Ovary (tissue), 9 donors: Measurements from ENCODE around the gene SELENON. TPM values are rescaled to one million over a fixed set of nuclear protein-coding genes. Genes with fewer than 3 reads are reported as not detected.

Source experiments
- DNase-seq, 5 donors: peaks; one replicate each; pipeline ENCODE4 v3.0.0-alpha.2; 2019 to 2020
- H3K27ac ChIP-seq, 2 donors: fragments of 200-600 bp; one replicate each; pipeline versions ENCODE4 v1.5.1 to v1.8.0; 2019 to 2022
- H3K27me3 ChIP-seq: fragments of 200-600 bp; one replicate; pipeline ENCODE4 v1.8.0; 2022
- H3K36me3 ChIP-seq: fragments of 200-600 bp; sonication (generic); one replicate; pipeline ENCODE4 v1.5.1; 2019
- H3K4me1 ChIP-seq: one replicate; pipeline ENCODE4 v1.8.1; 2013; ENCODE audit warnings: mild to moderate bottlenecking, moderate library complexity; ENCODE audit not compliant: insufficient read depth
- H3K4me3 ChIP-seq: fragments of 200-600 bp; sonication (generic); one replicate; pipeline ENCODE4 v1.5.1; 2017
- H3K9me3 ChIP-seq, 2 donors: fragments of 200-600 bp in 1 of 2; sonication (generic) in 1 of 2; one replicate each; pipeline versions ENCODE4 v1.5.1 to v1.8.1; 2013 to 2019; ENCODE audit warnings: mild to moderate bottlenecking in 1 of 2, moderate library complexity in 1 of 2
- EP300 ChIP-seq: sonication (generic); formaldehyde crosslinking; IDR thresholded peaks from one replicate; pipeline ENCODE4 v1.6.1; 2017; ENCODE audit warnings: antibody characterized with exemption
- POLR2A ChIP-seq: fragments of 450-650 bp; IDR thresholded peaks from one replicate; pipeline ENCODE4 v1.6.1; 2017; ENCODE audit warnings: antibody characterized with exemption, mild to moderate bottlenecking, moderate library complexity
- WGBS, 3 donors: extraction: QIAGEN DNeasy Blood & Tissue Kit in 1 of 3; methylation state at CpG; one replicate each; pipeline versions ENCODE4 v1.1.5 to v1.1.7; 2013 to 2017; 5-methylcytosine and 5-hydroxymethylcytosine counted together
- intact Hi-C, 4 donors: fragments of 100-400 bp; cut with DNase I; formaldehyde crosslinking; loops; one replicate each; pipeline versions ENCODE4 v1.11.0 to v1.15.1; 2022 to 2023
- polyA plus RNA-seq, 2 donors: library from polyadenylated mRNA; stranded (reverse); fragments of 200-250 nt in 1 of 2; fragments of 350-450 nt in 1 of 2; fragmentation: Illumina TruSeq in 1 of 2; extraction: RNeasy Lipid Tissue Mini Kit (QIAGEN cat#74804) in 1 of 2; gene quantifications; one replicate each; pipeline ENCODE4 v1.2.3, GENCODE V29; 2013 to 2014
- total RNA-seq, 7 donors: library from RNA; depleted of rRNA in 2 of 7; stranded (reverse); fragments of >200 nt in 2 of 7; fragmentation: NEBNext Ultra II Directional in 3 of 7; extraction: Animal tissue kit (Norgen Biotek cat#: 25700) in 3 of 7; gene quantifications; one replicate each; pipeline versions ENCODE4 v1.1.0 to v1.2.4, GENCODE V29; 2016 to 2023
- TF ChIP-seq, protein P1 (sequence below), 3 donors: fragments of 450-650 bp in 2 of 3; fragments of 200-600 bp in 1 of 3; IDR thresholded peaks; one replicate each; pipeline versions ENCODE4 v1.5.1 to v1.8.0; 2016 to 2022; ENCODE audit warnings: antibody characterized with exemption in 3 of 3, mild to moderate bottlenecking in 1 of 3
- donor health status: DM: no; HTN: no; CAD: no; lungs with moderate emphysema.
- donor health status: DM: no; HTN: no; CAD: no.
- donor health status: Bipolar disorder and iron deficiency.
- donor health status: DM: yes; HTN: yes; CAD: no.
- donor health status: DM: no; HTN: no; CAD: no.
- donor health status: DM: yes; HTN: yes; CAD: no.

The SELENON gene
- total and polyA plus RNA-seq, 9 donors = 13.9 to 139 (median 66.3) TPM

DNA sequence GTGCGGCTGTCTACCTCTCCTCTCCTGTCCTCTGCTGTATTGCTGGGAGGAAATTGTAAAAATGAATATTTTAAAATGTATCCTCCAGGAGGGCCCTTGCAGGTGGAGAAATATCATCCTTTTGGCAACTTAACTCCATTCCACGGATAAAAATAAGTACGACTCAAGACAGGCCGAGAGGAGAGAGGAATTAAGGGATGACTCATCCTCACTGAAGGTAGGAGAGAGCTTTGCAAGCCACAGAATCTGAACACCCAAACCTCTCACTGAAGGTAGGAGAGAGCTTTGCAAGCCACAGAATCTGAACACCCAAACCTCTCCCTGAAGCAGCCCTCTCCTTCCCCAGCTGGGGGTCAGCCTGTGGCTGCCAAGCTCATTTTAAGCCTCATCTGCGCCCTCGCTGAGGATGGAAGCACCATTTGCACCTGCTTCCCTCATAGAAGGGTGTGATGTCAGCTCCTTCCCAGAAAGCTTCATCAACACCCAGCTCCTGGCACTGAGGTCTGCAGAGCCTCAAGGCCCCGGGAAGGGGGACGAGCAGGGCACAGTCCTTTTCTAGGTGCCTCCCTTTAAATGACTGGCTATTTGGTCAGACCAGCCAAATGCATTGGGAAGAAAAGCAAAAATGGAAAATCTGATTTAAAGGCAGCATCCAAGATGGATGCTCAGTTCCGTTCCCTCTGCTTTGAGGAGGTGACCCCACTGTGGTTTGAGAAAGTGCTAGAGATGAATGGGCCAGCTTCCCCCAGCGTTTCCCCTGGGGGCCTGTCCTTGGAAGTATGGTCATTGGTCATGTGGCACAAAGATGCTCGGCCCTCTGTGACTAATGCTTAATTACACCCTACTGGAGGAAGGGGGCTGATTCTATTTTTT, 12.9 kb upstream of the SELENON start:
- H3K4me3 ChIP-seq = no peak overlapping the region
- no peak for TF ChIP-seq POLR2A
- TF ChIP-seq, protein P1, sequence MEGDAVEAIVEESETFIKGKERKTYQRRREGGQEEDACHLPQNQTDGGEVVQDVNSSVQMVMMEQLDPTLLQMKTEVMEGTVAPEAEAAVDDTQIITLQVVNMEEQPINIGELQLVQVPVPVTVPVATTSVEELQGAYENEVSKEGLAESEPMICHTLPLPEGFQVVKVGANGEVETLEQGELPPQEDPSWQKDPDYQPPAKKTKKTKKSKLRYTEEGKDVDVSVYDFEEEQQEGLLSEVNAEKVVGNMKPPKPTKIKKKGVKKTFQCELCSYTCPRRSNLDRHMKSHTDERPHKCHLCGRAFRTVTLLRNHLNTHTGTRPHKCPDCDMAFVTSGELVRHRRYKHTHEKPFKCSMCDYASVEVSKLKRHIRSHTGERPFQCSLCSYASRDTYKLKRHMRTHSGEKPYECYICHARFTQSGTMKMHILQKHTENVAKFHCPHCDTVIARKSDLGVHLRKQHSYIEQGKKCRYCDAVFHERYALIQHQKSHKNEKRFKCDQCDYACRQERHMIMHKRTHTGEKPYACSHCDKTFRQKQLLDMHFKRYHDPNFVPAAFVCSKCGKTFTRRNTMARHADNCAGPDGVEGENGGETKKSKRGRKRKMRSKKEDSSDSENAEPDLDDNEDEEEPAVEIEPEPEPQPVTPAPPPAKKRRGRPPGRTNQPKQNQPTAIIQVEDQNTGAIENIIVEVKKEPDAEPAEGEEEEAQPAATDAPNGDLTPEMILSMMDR (IDR thresholded peaks at IDR 0.05) = no peak
- no peak for TF ChIP-seq EP300
- intact Hi-C loops = no loop called here
- H3K9me3 ChIP-seq = no peaks in the 10 kb centered on the region
- DNase-seq = no peak
- 59 to 66% (median 63%) methylated on average over 11 of the region's 11 CpGs for WGBS, 3 donors
- H3K27me3 ChIP-seq = no peaks in the 10 kb centered on the region
- H3K36me3 ChIP-seq = no peaks in the 10 kb centered on the region
- no peak overlapping the region for H3K27ac ChIP-seq
- H3K4me1 ChIP-seq = no peaks in the 10 kb centered on the region

DNA sequence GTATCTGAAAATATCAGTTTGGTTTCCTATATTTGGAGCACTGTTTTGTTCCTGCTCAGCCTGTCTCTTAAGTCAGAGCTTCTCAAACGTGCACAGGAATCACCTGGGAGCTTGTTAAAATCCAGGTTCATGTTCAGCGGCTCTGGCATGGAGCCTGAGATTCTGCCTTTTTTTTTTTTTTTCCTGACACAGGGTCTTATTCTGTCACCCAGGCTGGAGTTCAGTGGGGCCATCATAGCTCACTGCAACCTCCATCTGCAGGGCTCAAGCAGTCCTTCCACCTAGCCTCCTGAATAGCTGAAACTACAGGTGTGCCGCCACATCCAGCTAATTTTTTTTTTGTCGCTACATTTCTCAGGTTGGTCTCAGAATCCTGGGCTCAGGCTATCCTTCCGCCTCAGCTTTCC, 12.2 kb upstream of the SELENON start:
- no peaks in the 10 kb centered on the region for H3K27me3 ChIP-seq
- TF ChIP-seq EP300 (no peak), POLR2A (no peak)
- TF ChIP-seq, protein P1 (IDR thresholded peaks at IDR 0.05) = no peak
- 90 to 93% (median 92%) methylated on average over 5 of the region's 5 CpGs for WGBS, 3 donors
- no peaks in the 10 kb centered on the region for H3K9me3 ChIP-seq
- H3K4me1 ChIP-seq = no peaks in the 10 kb centered on the region
- H3K4me3 ChIP-seq = no peak overlapping the region
- H3K36me3 ChIP-seq = no peaks in the 10 kb centered on the region
- no peak overlapping the region for H3K27ac ChIP-seq
- DNase-seq = no peak
- intact Hi-C loops = no loop called here

DNA sequence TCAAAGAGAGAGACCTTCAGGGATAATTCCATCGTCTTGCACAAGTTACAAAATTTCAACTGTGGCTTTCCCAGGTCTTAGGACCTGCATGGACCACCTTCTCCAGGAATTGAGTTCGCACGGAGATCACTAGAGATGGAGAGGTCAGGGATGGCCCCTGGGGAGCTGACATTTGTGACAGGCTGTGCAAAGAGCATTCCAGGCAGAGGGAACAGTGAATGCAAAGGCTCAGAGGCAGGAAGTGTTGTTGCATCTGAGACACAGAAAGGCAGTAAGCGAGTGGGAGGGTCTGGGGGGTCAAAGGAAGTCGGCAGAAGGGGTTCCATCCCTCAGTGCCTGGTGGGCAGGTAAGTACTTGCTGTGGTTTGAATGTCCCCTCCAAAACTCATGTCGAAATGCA, 9.5 kb upstream of the SELENON start:
- Histone ChIP-seq H3K27me3 (no peaks in the 10 kb centered on the region), H3K4me3 (no peak overlapping the region), H3K27ac (no peak overlapping the region), H3K9me3 (no peaks in the 10 kb centered on the region), H3K36me3 (no peaks in the 10 kb centered on the region), H3K4me1 (no peaks in the 10 kb centered on the region)
- 85 to 88% (median 87%) methylated on average over 6 of the region's 6 CpGs for WGBS, 3 donors
- intact Hi-C loops = loop anchor here in 2 of 4 donors (10.0 kb wide), 2 partner anchors 46 to 96 kb away; no protein-coding TSS in a partner anchor
- TF ChIP-seq, protein P1 (IDR thresholded peaks at IDR 0.05) = no peak
- TF ChIP-seq EP300 (no peak), POLR2A (no peak)
- no peak for DNase-seq

DNA sequence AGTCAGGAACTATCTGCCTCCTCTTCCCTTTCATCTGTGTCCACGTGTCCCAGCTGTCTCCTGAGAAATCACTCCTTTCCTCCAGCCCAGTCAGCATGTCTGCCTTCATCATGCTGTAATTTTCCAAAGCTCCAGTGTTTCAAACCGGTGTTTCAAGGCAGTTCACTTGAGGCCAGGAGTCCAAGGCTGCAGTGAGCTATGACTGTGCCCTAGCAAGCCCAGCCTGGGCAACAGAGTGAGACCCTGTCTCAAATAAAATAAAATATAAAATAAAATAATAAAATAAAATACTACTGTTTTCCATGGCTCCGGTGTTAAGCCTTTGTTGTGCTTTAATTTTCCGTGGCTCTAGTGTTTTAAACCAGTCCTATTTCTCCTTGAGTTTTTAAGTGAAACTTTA, 7.9 kb upstream of the SELENON start:
- TF ChIP-seq EP300 (no peak), POLR2A (no peak)
- TF ChIP-seq, protein P1 (IDR thresholded peaks at IDR 0.05) = no peak
- no peak overlapping the region for H3K4me3 ChIP-seq
- no peaks in the 10 kb centered on the region for H3K36me3 ChIP-seq
- H3K4me1 ChIP-seq = no peaks in the 10 kb centered on the region
- intact Hi-C loops = loop anchor here in 2 of 4 donors (10.0 kb wide), 2 partner anchors 47 to 97 kb away; no protein-coding TSS in a partner anchor
- no peaks in the 10 kb centered on the region for H3K9me3 ChIP-seq
- H3K27me3 ChIP-seq = no peaks in the 10 kb centered on the region
- H3K27ac ChIP-seq = no peak overlapping the region
- no peak for DNase-seq
- 58 to 63% (median 62%) methylated on average over 4 of the region's 4 CpGs for WGBS, 3 donors
